MM.1S (cell line): ENCODE measurements around the gene RAB3GAP2.
"Not testable (repeated sequence)": the region's sequence is repeated elsewhere in the genome, so short reads cannot be mapped to it uniquely, and the experiment has no call there.

Experiments
- DNase-seq: peaks from one replicate; pipeline ENCODE4 v3.0.0-alpha.2; 2015
- H2AFZ ChIP-seq: fragments of 300-600 bp; sonication (generic); 2 replicates; pipeline ENCODE4 v1.6.0; 2016; ENCODE audit warnings: antibody characterized with exemption, low read length
- H3F3A ChIP-seq: fragments of 300-600 bp; sonication (generic); 2 replicates; pipeline ENCODE4 v1.6.1; 2016; ENCODE audit warnings: mild to moderate bottlenecking, antibody characterized with exemption, low read length, moderate library complexity, mixed read lengths; ENCODE audit not compliant: insufficient read depth
- H3K27ac ChIP-seq: fragments of 300-600 bp; sonication (generic); 2 replicates; pipeline ENCODE4 v1.5.1; 2016; ENCODE audit warnings: mild to moderate bottlenecking, low read length
- H3K27me3 ChIP-seq: fragments of 300-600 bp; sonication (generic); replicated peaks from 2 replicates; pipeline ENCODE4 v1.6.0; 2016; ENCODE audit warnings: low read length; ENCODE audit not compliant: insufficient read depth
- H3K36me3 ChIP-seq: fragments of 300-600 bp; sonication (generic); replicated peaks from 2 replicates; pipeline ENCODE4 v1.6.1; 2016; ENCODE audit warnings: mild to moderate bottlenecking, low read length, mixed read lengths; ENCODE audit not compliant: insufficient read depth
- H3K4me1 ChIP-seq: fragments of 300-600 bp; sonication (generic); 2 replicates; pipeline ENCODE4 v1.6.1; 2016; ENCODE audit warnings: low read length, mixed read lengths
- H3K4me2 ChIP-seq: fragments of 300-600 bp; sonication (generic); 2 replicates; pipeline ENCODE4 v1.6.0; 2016; ENCODE audit warnings: low read depth, low read length
- H3K4me3 ChIP-seq: fragments of 300-600 bp; sonication (generic); 2 replicates; pipeline ENCODE4 v1.5.1; 2016; ENCODE audit warnings: low read length, mixed read lengths
- H3K79me2 ChIP-seq: fragments of 300-600 bp; sonication (generic); 2 replicates; pipeline ENCODE4 v1.6.1; 2016; ENCODE audit warnings: mixed run types, low read length, mixed read lengths
- H3K9ac ChIP-seq: fragments of 300-600 bp; sonication (generic); 2 replicates; pipeline ENCODE4 v1.6.1; 2016; ENCODE audit warnings: low read length, mixed read lengths
- H3K9me2 ChIP-seq: fragments of 300-600 bp; sonication (generic); replicated peaks from 2 replicates; pipeline ENCODE4 v1.6.1; 2016; ENCODE audit warnings: mild to moderate bottlenecking, low read length, mixed read lengths; ENCODE audit not compliant: insufficient read depth
- H3K9me3 ChIP-seq: fragments of 300-600 bp; sonication (generic); replicated peaks from 2 replicates; pipeline ENCODE4 v1.6.1; 2016; ENCODE audit warnings: mild to moderate bottlenecking, low read length, mixed read lengths; ENCODE audit not compliant: insufficient read depth
- H4K20me1 ChIP-seq: fragments of 300-600 bp; sonication (generic); 2 replicates; pipeline ENCODE4 v1.6.1; 2016; ENCODE audit warnings: mild to moderate bottlenecking, low read length, moderate library complexity, mixed read lengths; ENCODE audit not compliant: insufficient read depth
- CTCF ChIP-seq: fragments of 300-600 bp; sonication (generic); IDR thresholded peaks from 2 replicates; pipeline ENCODE4 v1.5.1; 2016; ENCODE audit warnings: antibody characterized with exemption, low read length, mixed read lengths
- EZH2 ChIP-seq: fragments of 300-600 bp; sonication (generic); optimal IDR thresholded peaks from 2 replicates; pipeline ENCODE3; 2017; ENCODE audit warnings: low read depth, mild to moderate bottlenecking, antibody characterized with exemption, low read length, mixed read lengths
- EZH2phosphoT487 ChIP-seq: fragments of 300-600 bp; sonication (generic); IDR thresholded peaks from 2 replicates; pipeline ENCODE4 v1.6.1; 2018; ENCODE audit warnings: antibody characterized with exemption, low read length

RAB3GAP2 gene

GRCh38 chr1:220249522-220249921 lies 22.7 kb downstream of the RAB3GAP2 start:
- H3K27me3 ChIP-seq = no peaks in the 10 kb centered on the region
- H3K79me2 ChIP-seq = peaks cover 32% of the 10 kb centered on the region
- H3K27ac ChIP-seq = no peak overlapping the region
- no peak for TF ChIP-seq EZH2phosphoT487
- TF ChIP-seq EZH2 = no peak
- no peak for TF ChIP-seq CTCF
- H3K4me2 ChIP-seq = no peak overlapping the region
- no peaks in the 10 kb centered on the region for H3K4me1 ChIP-seq
- H3K9me3 ChIP-seq = no peaks in the 10 kb centered on the region
- no peak overlapping the region for H3K9ac ChIP-seq
- no peak overlapping the region for H2AFZ ChIP-seq
- H4K20me1 ChIP-seq = no peaks in the 10 kb centered on the region
- no peaks in the 10 kb centered on the region for H3F3A ChIP-seq
- no peaks in the 10 kb centered on the region for H3K9me2 ChIP-seq
- peaks cover 7% of the 10 kb centered on the region; the same call in 1 of the 2 replicates for H3K36me3 ChIP-seq
- H3K4me3 ChIP-seq = no peak overlapping the region
- DNase-seq = no peak

GRCh38 chr1:220248715-220249265 lies 23.5 kb downstream of the RAB3GAP2 start:
- not testable (repeated sequence) for H3K9ac ChIP-seq, H3F3A ChIP-seq, H2AFZ ChIP-seq, H3K4me3 ChIP-seq, H4K20me1 ChIP-seq, H3K27ac ChIP-seq, H3K9me2 ChIP-seq, H3K9me3 ChIP-seq, H3K4me2 ChIP-seq, H3K27me3 ChIP-seq, DNase-seq, H3K4me1 ChIP-seq, H3K36me3 ChIP-seq
- peaks cover 39% of the 10 kb centered on the region for H3K79me2 ChIP-seq

GRCh38 chr1:220245900-220246299 lies 26.4 kb downstream of the RAB3GAP2 start:
- not testable (repeated sequence) for H3K4me1 ChIP-seq, H3K4me2 ChIP-seq, H3K9me3 ChIP-seq, H3K27ac ChIP-seq, H3K9me2 ChIP-seq, H3K4me3 ChIP-seq, H3K36me3 ChIP-seq, H2AFZ ChIP-seq, DNase-seq, H3K27me3 ChIP-seq, H4K20me1 ChIP-seq, H3K9ac ChIP-seq, H3F3A ChIP-seq
- H3K79me2 ChIP-seq = peaks cover 48% of the 10 kb centered on the region

- no peaks in the 10 kb centered on the region for H4K20me1 ChIP-seq
- no peaks in the 10 kb centered on the region for H3K27me3 ChIP-seq
- TF ChIP-seq EZH2phosphoT487 (no peak), CTCF (no peak), EZH2 (no peak)
- H3K4me1 ChIP-seq = peaks cover 19% of the 10 kb centered on the region
- no peak overlapping the region for H3K9ac ChIP-seq
- H3K27ac ChIP-seq = no peak overlapping the region
- H3K9me2 ChIP-seq = no peaks in the 10 kb centered on the region
- H3K36me3 ChIP-seq = no peaks in the 10 kb centered on the region; the same call in 1 of the 2 replicates
- no peak for DNase-seq
- no peaks in the 10 kb centered on the region for H3K9me3 ChIP-seq
- H3K4me2 ChIP-seq = no peak overlapping the region
- no peak overlapping the region for H2AFZ ChIP-seq
- no peak overlapping the region for H3K4me3 ChIP-seq
- H3K79me2 ChIP-seq = peaks cover 66% of the 10 kb centered on the region
- H3F3A ChIP-seq = no peaks in the 10 kb centered on the region
Measured at GRCh38 chr1:220243947-220244346, 28.3 kb downstream of the RAB3GAP2 start.
